TTC549 (cell line): ENCODE measurements around the gene UCK1.

ENCODE experiments used
- FAIRE-seq: peaks from 2 replicates; lab custom pipeline; 2012; peaks lifted over from hg19 to GRCh38; lab: Jason Lieb, UNC

UCK1 gene

DNA sequence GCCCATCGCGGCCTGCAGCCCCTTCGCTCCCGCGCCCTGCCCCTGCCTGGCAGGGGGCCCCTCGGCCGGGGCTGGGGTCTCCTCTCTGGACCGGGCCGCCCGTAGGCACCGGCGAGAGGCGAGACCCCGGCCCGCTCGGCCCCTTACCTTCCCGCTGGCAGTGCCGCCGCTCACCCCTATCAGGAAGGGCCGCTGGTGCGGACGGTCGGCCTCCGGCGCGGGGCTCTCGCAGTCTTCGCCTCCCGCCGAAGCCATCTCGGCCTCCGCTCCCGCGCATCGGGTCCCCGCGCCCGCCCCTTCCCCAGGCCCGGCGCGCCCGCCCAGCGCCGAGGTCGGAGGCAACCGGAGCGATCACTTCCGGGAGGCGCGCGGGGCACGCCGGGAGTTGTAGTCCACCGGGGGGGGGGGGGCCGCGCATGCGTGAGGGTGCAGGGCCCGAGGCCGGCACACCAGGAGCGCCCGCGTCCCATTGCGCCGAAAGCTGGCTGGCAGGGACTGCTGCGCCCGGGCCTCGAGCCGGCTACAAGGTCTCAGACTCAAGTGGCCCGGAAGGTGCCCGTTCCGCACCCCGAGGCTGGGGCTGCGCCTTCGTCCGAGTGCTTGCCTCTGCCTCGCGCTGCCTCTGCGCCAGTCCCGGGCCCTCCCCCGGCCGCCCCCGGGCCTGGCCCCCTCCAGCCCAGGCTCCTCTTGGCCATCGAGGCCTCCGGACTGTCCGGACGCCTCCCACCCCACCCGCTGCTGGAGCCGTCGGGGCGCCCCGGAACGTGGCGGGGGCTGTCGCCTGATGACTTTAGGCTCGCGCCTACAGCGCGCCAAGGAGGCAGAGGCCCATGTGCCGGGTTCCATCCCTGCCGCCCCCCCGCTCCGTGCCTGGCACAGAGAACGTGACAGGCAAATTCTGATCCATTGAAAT is at the start of gene UCK1:
TSS of gene UCK1 (minus strand) at position 344 of the 913 bp plus-strand sequence. CDS start at position 255, 89 bp downstream.
- no peak for FAIRE-seq

DNA sequence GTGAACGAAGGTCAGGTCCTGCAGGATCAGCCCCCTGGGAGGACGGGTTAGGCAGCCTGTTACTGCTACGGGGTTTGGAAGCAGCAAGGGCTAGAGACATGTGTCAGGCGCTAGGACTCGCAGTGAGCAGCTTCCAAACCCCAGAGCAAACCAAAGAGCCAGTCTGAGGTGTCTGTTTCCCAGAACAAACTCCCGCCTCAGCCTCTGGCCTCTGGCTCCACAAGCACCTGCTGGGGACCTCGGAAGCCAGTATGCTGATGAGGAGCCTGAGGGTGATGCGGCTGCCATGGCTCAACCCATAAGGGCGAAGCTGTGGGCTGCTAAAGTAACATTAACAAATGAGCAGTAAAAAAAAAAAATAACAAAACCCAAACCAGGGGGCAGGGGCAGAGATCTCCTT is 49.3 kb upstream of the UCK1 start:
- FAIRE-seq = no peak

DNA sequence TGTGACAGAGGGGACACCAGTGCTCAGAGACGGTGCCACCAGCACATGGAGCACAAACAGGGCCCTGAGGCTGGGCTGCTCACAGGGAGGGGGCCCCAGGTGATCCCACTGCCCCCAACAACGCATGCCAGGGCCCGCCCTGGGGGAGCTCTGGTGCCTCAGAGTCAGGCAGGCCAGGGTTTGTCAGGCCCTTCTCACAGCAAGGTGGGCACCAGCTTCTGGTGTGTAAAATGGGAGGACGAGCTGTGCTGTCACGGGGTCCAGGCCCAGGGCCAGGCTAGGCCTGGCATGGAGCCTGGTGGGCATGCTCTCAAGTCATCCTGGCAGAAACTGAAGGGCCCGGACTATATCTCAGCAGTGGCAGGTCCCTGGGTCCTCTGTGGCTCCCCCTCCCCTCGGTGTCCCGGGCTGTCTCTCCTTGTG is 48.7 kb upstream of the UCK1 start:
- no peak for FAIRE-seq

DNA sequence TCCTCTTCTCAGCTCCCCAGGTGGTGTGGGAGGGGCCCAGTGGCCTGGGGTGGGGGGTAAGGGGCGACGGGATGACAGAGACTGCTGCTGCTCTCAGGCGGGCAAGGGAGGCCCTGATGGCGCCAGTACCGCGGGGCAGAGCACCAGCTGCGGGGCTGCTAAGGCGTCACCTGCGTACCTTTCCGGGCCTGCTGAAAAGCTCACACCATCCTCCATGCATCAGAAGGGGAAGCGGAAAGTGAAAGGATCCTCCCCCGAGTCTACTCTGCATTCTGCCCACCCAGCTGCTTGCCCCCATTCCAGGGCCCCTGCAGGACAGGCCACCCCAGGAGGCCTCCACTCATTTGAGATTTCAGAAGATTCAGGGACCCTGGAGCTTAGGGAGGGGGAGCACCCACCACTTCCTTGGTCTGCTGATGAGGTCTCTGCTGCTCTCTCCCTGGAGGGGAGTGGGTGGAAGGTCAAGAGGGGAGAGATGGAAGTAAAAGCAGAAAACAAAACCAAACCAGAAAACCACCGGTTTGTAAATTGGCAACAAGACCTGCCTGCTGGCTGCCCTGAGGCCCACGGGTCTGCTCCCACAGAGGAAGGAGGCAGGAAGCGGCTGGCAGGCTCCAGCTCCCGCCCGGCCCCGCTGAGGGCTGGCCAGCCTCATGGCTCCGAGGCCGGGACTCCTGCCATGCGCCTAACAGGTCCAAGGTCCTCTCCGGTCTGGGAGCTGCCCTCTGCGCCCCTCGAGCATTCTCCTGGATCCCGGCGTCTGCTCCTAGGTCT is 47.9 kb upstream of the UCK1 start:
- no peak for FAIRE-seq

DNA sequence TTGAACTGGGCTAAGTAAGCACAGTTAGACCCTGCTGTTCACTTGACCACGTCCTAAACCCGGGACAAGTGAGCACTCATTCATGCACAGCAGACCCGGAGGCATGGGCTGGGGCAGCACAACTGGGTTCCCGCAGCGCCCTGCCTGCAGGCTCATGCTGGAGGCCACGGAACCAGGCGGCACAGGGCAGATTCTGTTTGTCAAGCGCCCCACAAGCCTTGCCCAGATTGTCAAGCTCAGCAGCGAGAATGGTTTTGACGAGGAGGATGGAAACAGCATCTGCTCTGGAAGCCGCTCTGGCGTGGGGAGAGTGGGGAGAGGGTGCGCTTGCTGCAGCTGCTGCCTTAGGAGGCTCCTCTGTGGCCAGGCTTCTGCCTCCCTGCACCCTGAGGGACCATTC is 47.0 kb upstream of the UCK1 start:
- no peak for FAIRE-seq

DNA sequence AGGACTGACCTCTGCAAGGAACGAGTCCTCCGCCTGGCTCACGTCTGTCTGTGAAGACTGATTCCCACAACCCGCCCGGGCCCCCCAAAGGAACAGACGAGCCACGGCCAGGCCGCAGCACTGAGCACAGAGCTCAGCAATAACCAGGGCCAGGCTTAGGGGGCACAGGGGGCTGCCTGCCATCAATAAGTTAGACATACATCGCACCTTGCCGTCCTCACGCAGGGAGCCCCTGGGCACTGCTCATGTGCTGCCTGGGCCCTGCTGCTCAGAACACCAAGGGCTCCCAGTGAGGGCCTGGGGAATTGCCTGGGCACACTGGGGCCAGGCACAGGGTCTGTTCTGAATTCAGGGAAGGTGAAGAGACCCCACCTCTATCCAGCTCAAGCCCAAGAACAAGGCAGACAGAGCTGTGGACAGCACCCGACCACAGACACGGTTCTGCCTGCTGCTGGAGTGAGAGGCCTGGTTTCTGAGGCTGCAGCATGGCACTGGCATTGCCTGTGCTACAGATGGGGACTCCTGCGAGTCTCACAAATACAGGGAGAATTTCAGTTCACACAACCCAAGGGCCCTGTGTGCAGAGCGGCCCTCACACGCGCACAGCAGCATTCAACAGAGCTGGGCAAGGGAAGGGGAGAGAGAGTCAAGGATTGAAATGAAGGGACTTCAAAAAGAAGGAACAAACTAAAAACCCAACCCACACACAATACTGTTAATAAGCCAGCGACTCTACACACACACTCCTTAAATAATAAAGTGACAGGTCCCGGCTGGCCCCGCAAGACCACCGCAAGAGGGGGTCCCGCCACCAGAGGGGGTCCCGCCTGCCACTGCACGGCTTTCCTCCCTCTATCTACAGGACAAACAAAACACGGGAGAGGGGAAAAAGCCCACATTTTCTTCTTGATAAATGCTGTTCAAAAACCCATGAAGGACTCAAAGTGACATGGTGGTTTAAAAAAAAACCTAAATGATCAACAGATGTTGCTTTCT is 46.2 kb upstream of the UCK1 start:
- no peak for FAIRE-seq

DNA sequence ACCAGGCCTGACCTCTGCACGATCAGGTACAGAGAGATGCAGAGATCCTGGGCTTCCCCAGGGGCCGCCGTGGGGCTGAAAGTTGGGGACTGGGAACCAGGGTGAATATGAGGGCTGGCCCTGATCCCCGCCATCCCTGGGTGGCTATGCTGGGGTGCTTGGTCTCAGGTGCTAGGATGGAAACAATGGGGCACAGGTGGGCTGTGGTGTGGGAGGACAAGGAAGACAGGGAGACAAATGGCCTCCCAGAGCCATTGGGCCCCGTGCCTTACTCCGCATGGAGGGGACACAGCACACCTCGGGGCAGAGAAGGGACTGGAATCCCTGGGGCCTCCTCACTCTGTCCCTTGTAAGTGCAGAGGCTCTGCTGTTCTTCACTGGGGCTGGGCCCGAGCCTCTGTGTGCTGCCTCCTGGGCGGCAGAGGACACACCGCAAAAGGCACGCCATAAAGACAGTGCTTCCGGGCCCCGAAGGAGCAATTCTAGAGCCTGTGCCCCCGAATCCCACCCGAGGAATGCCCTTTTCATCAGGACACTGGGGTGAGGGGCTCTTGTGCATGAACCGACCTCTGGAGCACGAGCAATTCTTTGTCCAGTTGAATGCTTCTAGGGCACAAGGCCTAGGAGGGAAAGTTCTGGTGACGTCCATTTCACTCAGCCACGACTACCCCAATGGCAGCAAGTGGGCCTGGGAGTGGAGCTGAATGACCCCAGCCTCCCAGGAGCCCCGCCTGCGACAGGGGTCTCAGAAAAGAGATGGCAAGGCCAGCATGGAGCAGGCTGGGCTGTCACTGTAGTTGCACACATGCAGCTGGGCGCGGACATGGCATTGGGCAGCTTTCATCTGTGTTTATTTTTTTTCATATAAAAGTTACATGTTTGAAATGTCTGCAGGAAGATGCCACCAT is 45.1 kb upstream of the UCK1 start:
- no peak for FAIRE-seq

DNA sequence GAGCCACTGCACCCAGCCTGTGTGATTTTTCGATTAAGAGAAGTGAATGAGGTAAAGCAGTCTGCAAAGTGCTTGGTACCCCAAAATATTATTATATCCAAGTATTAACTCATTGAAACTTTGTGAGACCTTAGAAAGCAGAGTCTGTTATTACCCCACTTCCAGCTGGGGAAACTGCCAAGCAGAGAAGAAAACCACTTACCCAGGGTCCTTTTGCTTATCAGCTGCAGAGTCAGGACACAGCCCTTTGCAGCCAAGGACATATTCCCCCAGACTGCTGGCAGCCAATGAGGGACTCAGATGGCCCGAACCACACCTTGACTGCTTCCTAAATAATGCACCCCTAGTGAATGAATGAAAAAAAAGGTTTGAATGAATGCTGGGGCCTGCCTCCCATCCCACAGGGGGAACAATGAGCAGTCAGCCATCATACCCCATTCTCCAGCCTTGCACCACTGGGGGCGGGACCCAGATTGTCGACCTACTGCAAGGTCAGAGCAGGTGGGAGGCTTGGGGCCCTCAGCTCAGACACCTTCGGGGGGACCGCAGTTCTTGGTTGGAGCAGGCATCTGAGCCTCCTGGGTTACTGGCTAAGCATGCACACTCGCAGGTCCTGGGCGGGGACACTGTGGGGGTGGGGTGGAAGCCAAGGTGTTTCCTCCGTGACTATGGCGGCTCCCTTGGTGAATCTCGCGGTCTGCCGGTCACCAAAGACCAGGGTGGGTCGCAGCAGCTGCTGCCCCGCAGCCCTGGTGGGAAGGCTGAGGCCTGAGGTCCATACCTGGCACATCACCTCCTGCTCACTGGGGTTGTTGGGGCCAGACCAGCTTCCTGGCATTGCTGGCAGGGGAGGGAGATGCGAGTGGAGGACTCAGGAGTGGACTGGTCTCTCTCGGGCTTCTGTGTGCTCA is 43.9 kb upstream of the UCK1 start:
- no peak for FAIRE-seq

DNA sequence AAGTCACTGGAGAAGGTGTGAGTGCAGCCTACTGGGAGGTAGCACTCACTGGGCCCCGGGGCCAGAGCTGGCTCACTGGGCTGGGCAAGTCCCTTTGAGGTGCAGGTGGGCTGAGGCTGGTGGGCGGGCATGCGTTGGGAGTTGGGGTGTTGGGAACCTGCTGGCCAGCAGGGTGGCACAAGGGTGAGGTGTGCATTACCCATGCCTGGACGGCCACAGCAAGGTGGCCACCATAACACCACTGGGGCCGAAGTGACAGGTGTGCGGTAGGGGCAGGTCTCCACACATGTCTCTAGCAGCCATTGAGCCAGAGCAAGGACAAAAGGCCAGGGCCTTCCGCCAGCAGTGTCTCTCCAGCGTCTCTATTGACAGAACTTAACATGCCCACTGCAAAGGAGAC is 36.8 kb upstream of the UCK1 start:
- no peak for FAIRE-seq

DNA sequence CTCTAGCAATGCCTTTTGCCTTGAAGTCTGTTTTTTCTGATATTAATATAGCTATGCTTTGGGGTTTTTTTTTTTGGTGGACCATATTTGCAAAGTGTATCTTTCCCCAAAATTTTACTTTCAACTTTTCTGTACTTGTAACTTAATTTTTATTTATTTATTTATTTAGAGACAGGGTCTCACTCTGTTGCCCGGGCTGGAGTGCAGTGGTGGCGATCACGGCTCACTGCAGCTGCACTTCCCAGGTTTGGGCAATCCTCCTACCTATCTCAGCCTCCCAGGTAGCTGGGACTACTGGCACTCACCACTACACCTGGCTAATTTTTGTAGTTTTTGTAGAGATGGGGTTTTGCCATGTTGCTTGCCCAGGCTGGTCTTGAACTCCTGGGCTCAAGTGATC is 35.1 kb upstream of the UCK1 start:
- FAIRE-seq = no peak

DNA sequence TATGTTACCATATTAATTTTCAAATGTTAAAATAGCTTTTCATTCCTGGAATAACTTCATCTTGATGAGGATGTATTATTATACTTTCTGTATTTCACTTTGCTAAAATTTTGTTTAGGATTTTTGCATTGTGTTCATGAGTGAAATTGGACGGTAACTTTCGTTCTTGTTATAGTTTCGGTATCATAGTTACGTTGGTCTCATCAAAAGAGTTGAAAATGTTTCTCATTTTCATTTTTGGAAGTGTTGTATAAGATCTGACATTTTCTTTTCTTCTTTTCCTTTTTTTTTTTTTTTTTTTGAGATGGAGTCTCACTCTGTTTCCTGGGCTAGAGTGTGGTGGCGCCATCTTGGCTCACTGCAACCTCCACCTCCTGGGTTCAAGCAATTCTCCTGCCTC is 34.3 kb upstream of the UCK1 start:
- FAIRE-seq = no peak

DNA sequence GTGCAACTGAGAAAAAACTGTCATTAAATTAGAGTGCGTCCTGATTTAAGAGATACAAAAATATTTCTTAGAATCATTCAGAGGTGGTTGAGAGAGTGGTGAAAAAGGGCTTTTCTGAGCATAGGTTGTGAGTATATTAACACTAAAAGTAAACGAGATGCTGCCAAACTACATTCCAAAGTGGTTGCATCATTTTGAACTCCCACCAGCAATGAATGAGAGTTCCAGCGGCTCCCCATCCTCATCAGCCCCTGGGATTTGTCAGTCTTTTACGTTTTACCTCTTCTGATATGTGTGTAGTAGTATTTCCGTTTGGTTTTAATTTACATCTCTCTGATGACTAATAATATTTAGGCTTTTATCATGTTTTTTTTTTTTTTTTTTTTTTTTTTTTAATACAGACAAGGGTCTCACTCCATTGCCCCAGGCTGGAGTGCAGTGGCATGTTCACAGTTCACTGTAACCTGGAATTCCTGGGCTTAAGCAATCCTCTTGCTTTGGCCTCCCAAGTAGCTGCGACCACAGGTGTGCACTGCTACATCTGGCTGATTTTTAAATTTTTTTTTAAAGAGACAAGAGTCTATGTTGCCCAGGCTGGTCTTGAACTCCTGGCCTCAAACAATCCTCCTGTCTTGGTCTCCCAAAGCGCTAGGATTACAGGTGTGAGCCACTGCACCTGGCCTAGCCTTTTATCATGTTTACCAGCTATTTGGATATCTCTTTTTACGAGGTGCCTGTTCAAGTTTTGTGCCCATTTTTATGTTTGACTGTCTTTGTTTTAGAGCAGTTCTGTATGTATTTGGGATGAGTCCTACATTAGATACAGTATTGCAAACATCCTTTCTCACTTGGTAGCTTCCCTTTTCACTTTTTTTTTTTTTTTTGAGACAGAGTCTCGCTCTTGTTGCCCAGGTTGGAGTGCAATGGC is 31.2 kb upstream of the UCK1 start:
- FAIRE-seq = no peak

DNA sequence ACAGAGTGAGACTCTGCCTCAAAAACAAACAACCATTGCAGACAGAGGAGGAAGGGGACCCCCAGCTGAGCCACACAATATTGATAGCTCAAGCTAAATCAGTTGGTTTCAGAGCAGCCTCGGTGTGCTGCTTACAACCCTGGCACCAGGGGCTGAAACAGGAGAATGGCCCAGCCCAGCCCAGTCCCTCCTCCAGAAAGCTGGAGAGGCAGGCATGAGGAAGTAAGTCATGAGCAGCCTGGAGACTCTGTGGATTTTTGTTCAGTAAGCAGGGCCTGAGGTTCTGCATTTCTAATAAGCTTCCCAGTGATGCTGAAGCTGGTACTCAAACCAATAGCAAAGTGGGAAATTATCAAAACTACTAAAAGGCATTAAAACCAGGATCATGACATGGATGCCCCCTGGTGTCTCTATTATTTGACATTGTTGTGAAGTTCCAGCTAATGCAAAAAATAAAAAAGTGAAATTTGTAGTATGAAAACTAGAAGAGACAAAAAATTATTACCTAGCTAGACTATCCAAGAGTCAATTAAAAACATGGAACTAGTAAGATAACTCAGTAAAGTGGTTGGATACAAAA is 28.4 kb upstream of the UCK1 start:
- FAIRE-seq = no peak

DNA sequence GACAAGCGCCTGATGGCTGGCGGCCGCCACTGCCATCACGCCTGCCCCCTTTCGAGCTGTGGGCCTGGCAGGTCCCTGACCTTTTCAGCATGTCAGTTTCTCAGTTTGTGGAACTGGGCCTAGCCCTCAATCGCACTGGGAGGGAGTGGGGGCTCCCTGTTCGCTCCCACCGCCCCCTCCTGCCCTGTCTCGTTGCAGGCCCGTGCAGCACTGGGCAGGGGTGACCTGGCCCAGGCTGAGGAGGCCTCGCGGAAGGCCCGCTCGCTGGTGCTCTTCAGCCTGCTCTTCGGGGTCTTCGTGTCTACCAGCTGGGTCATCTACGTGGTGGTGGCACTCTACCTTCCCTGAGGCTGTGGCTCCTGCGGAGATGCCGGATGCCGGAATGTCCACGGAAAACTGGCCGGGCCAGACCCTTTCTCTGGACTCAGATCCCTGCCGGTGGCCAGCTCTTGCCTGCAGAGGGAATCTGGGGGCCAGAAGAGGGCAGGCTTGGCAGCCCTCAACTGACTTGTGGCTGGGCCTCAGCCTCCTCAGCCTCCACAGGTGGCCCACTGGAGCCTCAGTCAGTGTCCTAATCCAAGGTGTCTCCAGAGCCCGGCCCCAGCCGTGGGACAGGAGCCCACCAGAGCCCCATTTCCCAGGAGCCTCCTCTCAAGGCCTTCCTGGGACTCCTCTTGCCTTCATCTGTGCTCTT is 26.9 kb upstream of the UCK1 start:
- FAIRE-seq = no peak

DNA sequence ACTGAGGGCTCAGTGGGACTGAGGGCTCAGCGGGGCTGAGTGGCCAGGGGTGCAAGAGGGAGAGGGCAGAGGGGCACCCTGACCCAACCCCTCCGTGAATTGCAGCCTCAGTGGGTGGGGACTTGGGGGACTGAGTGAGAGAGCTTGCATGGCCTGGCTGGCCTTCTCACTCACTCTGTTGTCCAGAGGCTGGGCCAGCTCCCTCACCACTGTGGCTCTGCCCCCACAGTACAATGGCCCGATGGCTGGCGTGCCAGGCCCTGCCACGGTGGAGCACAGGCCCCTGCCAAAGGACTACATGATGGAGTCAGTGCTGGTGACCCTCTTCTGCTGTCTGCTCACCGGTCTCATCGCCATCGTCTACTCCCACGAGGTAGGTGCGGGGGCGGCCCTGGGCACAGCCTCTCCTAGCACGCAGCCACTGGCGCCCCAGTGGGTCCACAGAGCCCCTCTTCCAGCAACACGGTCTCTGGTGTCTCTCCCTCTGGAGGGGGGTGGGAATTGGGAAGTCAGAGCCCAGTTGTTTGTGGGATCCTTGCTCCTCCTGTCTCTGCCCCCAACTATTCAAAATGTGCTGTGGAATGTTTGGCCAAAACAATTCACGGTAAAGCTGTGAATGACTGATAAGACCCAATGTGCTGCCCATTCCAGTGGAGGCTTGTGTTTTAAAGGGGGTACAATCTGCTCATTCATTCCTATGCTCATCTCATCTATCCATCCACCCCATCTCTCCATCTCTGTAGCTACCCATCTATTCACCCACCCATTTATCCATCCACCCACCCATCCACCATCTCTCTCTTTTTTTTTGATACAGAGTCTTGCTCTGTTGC is 25.0 kb upstream of the UCK1 start:
- FAIRE-seq = no peak

DNA sequence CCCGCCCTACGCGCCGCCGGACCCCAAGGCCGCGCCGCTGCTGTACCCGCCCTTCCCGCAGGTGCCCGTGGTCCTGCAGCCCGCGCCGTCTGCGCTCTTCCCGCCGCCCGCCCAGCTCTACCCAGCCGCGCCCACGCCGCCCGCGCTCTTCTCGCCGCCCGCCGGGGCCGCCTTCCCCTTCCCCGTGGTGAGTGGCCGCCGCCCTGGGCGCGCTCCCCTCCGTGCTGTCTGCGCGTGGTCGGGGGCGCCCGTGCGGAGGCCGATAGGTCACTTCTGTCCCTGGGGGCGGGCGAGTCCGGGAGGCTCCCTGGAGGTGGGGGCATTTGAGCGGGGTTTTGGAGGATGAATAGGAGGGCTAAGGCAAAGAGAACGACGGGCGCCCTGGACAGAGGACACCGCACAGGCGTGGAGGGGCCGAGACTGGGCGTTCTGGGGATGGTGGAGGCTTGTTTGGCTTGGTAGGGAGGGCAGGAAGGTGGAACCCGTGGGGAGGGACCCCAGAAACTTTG is 23.8 kb upstream of the UCK1 start:
- no peak for FAIRE-seq
